Trophoblast cell (in vitro differentiated cells and primary cell): ENCODE measurements around the gene GPT2.
A peak's percentile ranks its signal among the peaks of the same experiment; 100 is the strongest.

Experiments used
- DNase-seq, 2 donors: peaks; one replicate each; pipeline ENCODE4 v3.0.0-alpha.2; 2016
- H2AFZ ChIP-seq: 2 replicates; pipeline ENCODE4 v1.6.1; 2013; ENCODE audit warnings: low read length, moderate library complexity, mild to moderate bottlenecking; ENCODE audit not compliant: insufficient read depth, poor library complexity
- H2AK5ac ChIP-seq: 2 replicates; pipeline ENCODE4 v1.6.1; 2013; ENCODE audit warnings: mild to moderate bottlenecking, low read length
- H2BK120ac ChIP-seq: 2 replicates; pipeline ENCODE4 v1.6.1; 2013; ENCODE audit warnings: low read length, mild to moderate bottlenecking, moderate library complexity; ENCODE audit not compliant: insufficient read depth, poor library complexity
- H2BK12ac ChIP-seq: 2 replicates; pipeline ENCODE4 v1.6.1; 2013; ENCODE audit warnings: mild to moderate bottlenecking, low read length, moderate library complexity
- H2BK5ac ChIP-seq: 2 replicates; pipeline ENCODE4 v1.6.1; 2013; ENCODE audit warnings: low read length, low read depth, moderate library complexity, mild to moderate bottlenecking; ENCODE audit not compliant: poor library complexity
- H3K14ac ChIP-seq: 2 replicates; pipeline ENCODE4 v1.6.1; 2013; ENCODE audit warnings: mild to moderate bottlenecking, low read length
- H3K18ac ChIP-seq: 2 replicates; pipeline ENCODE4 v1.6.1; 2013; ENCODE audit warnings: mild to moderate bottlenecking, low read length
- H3K23ac ChIP-seq: 2 replicates; pipeline ENCODE4 v1.6.1; 2013; ENCODE audit warnings: low read length
- H3K27ac ChIP-seq: 2 replicates; pipeline ENCODE4 v1.5.1; 2013; ENCODE audit warnings: low read depth, mild to moderate bottlenecking, inconsistent platforms, low read length, moderate library complexity
- H3K27me3 ChIP-seq: 2 replicates; pipeline ENCODE4 v1.6.1; 2013; ENCODE audit warnings: inconsistent platforms, mild to moderate bottlenecking, low read length, moderate library complexity; ENCODE audit not compliant: insufficient read depth
- H3K36me3 ChIP-seq, 2 experiments: 1 replicate in 1 of 2; 2 replicates in 1 of 2; pipeline ENCODE4 v1.6.1; 2013; ENCODE audit warnings: low read length in 2 of 2, mild to moderate bottlenecking in 2 of 2, moderate library complexity in 1 of 2; ENCODE audit not compliant: insufficient read depth in 2 of 2, control insufficient read depth in 1 of 2
- H3K4ac ChIP-seq: 2 replicates; pipeline ENCODE4 v1.6.1; 2013; ENCODE audit warnings: low read depth, mild to moderate bottlenecking, low read length, moderate library complexity
- H3K4me1 ChIP-seq, 2 experiments: 1 replicate in 1 of 2; 2 replicates in 1 of 2; pipeline ENCODE4 v1.6.1; 2013; ENCODE audit warnings: low read length in 2 of 2, mild to moderate bottlenecking in 2 of 2, moderate library complexity in 1 of 2; ENCODE audit not compliant: insufficient read depth in 2 of 2, control insufficient read depth in 1 of 2
- H3K4me2 ChIP-seq: 2 replicates; pipeline ENCODE4 v1.6.1; 2013; ENCODE audit warnings: inconsistent platforms, mild to moderate bottlenecking, low read length, moderate library complexity
- H3K4me3 ChIP-seq: 2 replicates; pipeline ENCODE4 v1.5.1; 2013; ENCODE audit warnings: mild to moderate bottlenecking, low read depth, low read length, inconsistent platforms
- H3K79me1 ChIP-seq: one replicate; pipeline ENCODE4 v1.6.1; 2013; ENCODE audit warnings: low read length
- H3K79me2 ChIP-seq: 2 replicates; pipeline ENCODE4 v1.6.1; 2013; ENCODE audit warnings: low read length, mild to moderate bottlenecking; ENCODE audit not compliant: control insufficient read depth, insufficient read depth, poor library complexity
- H3K9ac ChIP-seq: 2 replicates; pipeline ENCODE4 v1.6.1; 2013; ENCODE audit warnings: mild to moderate bottlenecking, low read length
- H3K9me3 ChIP-seq: 2 replicates; pipeline ENCODE4 v1.6.1; 2013; ENCODE audit warnings: low read depth, mild to moderate bottlenecking, control low read depth, inconsistent platforms, low read length; ENCODE audit not compliant: insufficient read depth
- H4K12ac ChIP-seq: 2 replicates; pipeline ENCODE4 v1.6.1; 2013; ENCODE audit warnings: low read depth, mild to moderate bottlenecking, low read length, moderate library complexity
- H4K8ac ChIP-seq: 2 replicates; pipeline ENCODE4 v1.6.1; 2013; ENCODE audit warnings: low read depth, mild to moderate bottlenecking, low read length, moderate library complexity
- H4K91ac ChIP-seq: one replicate; pipeline ENCODE4 v1.6.1; 2013; ENCODE audit warnings: low read depth, mild to moderate bottlenecking, low read length, moderate library complexity
- WGBS: extraction: QIAGEN DNeasy Blood & Tissue Kit; methylation state at CpG from one replicate; pipeline ENCODE4 v1.1.7; 2013; ENCODE audit warnings: missing lambda C conversion rate; ENCODE audit not compliant: insufficient read length, insufficient coverage; ENCODE audit errors: extremely low coverage; 5-methylcytosine and 5-hydroxymethylcytosine counted together

Gene GPT2

DNA sequence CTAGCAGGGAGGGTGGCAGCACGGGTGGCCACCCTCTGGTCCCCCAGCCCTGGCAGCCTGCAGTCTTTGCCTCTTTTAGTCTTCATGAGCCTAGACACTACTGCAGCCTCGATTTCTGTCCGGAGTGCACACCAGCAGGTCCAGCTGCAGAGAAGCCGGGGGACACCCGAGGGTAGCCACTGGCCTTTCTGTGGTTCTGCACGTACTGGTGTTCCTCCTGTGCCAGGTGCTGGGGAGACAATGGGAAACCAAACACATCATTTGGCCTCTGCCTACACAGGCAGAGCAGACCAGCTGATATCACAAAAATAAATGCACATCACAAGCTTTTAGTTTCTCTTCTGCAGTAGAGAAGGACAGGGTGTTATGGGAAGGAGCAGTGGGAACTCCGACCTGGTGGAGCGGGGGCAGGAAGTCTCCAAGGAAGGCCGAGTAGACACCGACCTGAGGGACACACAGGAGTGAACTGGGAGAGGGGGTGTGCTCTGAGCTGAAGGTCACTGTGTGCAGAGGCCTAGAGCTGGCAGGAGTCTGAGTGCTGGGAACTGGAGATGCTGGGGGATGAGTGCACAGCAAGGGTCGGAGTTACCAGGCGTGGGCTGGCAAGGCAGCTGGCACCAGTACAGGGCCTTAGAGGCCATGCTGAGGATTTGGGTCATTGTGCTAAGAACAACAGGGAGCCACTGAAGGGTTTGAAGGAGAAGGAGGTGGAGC, 23.1 kb downstream of the GPT2 start:
- Histone ChIP-seq H3K4me1 (peaks cover 3 to 6% of the 10 kb centered on the region in 2 experiments), H3K14ac (no peak overlapping the region), H3K23ac (no peak overlapping the region), H3K27ac (no peak overlapping the region), H4K91ac (no peak overlapping the region), H3K4ac (no peak overlapping the region), H3K27me3 (no peaks in the 10 kb centered on the region), H2BK5ac (no peak overlapping the region), H2BK120ac (no peak overlapping the region), H2BK12ac (no peak overlapping the region), H3K18ac (no peak overlapping the region), H3K9ac (no peak overlapping the region), H4K12ac (no peak overlapping the region), H2AK5ac (no peak overlapping the region), H3K4me2 (no peak overlapping the region), H4K8ac (no peak overlapping the region), H3K4me3 (no peak overlapping the region), H3K9me3 (peaks cover 2% of the 10 kb centered on the region), H3K79me1 (peaks cover 6% of the 10 kb centered on the region), H2AFZ (no peak overlapping the region), H3K79me2 (no peaks in the 10 kb centered on the region), H3K36me3 (peaks cover 37 to 43% of the 10 kb centered on the region in 2 experiments)
- no CpG with 5 or more reads among the region's 12 CpGs for WGBS
- no peak for DNase-seq

DNA sequence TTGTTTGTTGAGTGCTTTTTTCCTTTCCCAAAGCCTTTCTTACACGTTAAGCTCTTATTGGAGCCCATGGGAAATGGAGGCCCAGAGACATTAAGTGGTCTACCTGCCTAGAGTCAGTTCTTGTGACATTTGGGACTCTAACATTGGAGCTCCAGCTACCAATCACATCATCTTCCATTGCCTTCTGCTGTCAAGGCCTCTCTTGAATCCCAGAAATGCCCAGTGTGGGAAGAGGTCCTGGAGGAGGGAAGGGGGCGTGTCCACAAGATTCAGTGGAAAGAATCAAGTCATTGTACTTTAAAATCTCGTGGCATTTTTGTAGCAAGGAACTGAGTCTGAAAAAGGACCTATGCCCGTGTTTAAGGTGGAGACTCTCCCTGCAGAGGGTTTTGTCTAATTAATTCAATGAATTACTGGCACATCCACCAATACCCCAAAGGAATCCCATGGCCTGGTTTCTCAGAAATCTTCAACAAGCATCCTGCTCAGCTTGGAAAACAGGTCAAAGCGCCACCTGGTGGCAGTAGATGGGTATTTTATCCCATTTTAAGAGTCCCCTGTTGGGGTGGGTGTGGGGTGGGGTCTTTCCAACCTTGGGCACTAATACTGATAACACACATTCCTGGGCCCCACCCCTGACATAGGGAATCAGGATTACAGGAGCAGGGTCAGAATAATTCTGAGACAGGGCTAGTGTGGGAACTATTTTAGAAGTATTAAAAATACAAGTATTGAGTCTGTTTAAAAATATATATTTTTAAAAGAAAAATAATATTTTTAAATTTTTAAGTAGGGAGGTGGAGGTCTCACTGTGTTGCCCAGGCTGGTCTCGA, 24.6 kb downstream of the GPT2 start:
- Histone ChIP-seq H4K12ac (no peak overlapping the region), H3K27ac (no peak overlapping the region), H2BK120ac (no peak overlapping the region), H3K4ac (no peak overlapping the region), H3K36me3 (peaks cover 45 to 48% of the 10 kb centered on the region in 2 experiments), H2BK12ac (no peak overlapping the region), H3K4me3 (no peak overlapping the region), H4K91ac (no peak overlapping the region), H3K9ac (no peak overlapping the region), H3K14ac (no peak overlapping the region), H3K27me3 (no peaks in the 10 kb centered on the region), H3K23ac (no peak overlapping the region), H3K9me3 (peaks cover 1% of the 10 kb centered on the region), H2AK5ac (no peak overlapping the region), H3K4me2 (no peak overlapping the region), H3K79me2 (no peaks in the 10 kb centered on the region), H2AFZ (no peak overlapping the region), H4K8ac (no peak overlapping the region), H3K18ac (no peak overlapping the region), H3K79me1 (peaks cover 6% of the 10 kb centered on the region), H3K4me1 (peaks cover 3 to 6% of the 10 kb centered on the region in 2 experiments), H2BK5ac (no peak overlapping the region)
- peak; percentile 54 to 84 for DNase-seq
- no CpG with 5 or more reads among the region's 6 CpGs for WGBS

DNA sequence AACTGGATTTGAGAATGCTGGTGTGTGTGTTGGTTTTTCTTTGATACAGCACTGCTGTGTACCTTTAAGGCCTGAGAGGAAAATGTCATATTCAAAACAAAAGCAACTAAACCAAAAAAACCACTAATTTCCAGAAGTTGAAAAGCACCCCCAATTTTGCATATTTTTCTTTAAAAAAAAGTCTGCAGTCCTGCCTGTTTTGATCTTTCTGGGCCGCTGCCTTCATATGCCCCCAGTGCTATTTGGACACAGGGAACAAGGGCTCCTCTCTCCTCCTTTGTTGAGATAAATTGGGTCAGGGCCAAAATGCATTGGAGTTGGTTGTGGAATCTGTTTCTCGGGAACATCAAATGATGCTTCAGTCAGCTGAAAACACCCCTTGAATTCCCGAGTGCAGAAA, 26.9 kb downstream of the GPT2 start:
- WGBS: no CpG with 5 or more reads among the region's 3 CpGs
- DNase-seq: no peak

DNA sequence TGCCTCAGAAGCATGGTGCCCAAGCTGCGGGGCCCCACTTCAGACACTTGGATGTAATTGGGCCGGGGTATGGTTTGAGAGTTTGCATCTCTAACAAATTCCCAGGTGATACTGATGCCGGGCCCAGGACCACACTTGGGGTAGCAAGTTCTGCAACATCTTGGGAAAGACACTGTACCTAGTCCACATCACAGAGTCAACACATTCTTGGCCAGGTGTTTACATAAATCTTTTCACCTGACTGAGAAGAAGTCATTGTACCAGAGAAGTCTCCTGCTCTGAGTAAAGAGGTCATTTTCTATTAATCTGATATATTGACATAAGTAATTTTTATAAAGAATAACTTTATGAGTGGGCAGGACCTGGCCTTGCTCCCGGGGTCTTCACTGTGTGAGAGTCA, 27.5 kb downstream of the GPT2 start:
- H3K9me3 ChIP-seq: peaks cover 9% of the 10 kb centered on the region
- no peak overlapping the region for H3K18ac ChIP-seq
- peaks cover 56 to 64% of the 10 kb centered on the region in 2 experiments for H3K36me3 ChIP-seq
- H4K8ac ChIP-seq: no peak overlapping the region
- no peak overlapping the region for H3K4ac ChIP-seq
- whole genome bisulfite sequencing: no CpG with 5 or more reads among the region's 4 CpGs
- H2BK5ac ChIP-seq: no peak overlapping the region
- no peak overlapping the region for H3K4me2 ChIP-seq
- no peak overlapping the region for H4K12ac ChIP-seq
- H2AK5ac ChIP-seq: no peak overlapping the region
- no peak overlapping the region for H3K14ac ChIP-seq
- no peaks in the 10 kb centered on the region for H3K79me2 ChIP-seq
- no peak overlapping the region for H2BK120ac ChIP-seq
- no peaks in the 10 kb centered on the region for H3K27me3 ChIP-seq
- H3K23ac ChIP-seq: no peak overlapping the region
- no peak overlapping the region for H3K27ac ChIP-seq
- H3K4me3 ChIP-seq: no peak overlapping the region
- H2BK12ac ChIP-seq: no peak overlapping the region
- no peak overlapping the region for H3K9ac ChIP-seq
- no peak overlapping the region for H2AFZ ChIP-seq
- H4K91ac ChIP-seq: no peak overlapping the region
- DNase-seq: no peak
- H3K79me1 ChIP-seq: peaks cover 6% of the 10 kb centered on the region
- H3K4me1 ChIP-seq: peaks cover 3 to 6% of the 10 kb centered on the region in 2 experiments

More for the DNA sequence above, 26.9 kb downstream of the GPT2 start:
- no peak overlapping the region for H3K4me2 ChIP-seq
- no peak overlapping the region for H2BK120ac ChIP-seq
- H3K23ac ChIP-seq: no peak overlapping the region
- no peak overlapping the region for H4K12ac ChIP-seq
- no peak overlapping the region for H2AFZ ChIP-seq
- no peak overlapping the region for H3K4me3 ChIP-seq
- no peaks in the 10 kb centered on the region for H3K27me3 ChIP-seq
- no peak overlapping the region for H4K91ac ChIP-seq
- peaks cover 9% of the 10 kb centered on the region for H3K9me3 ChIP-seq
- no peak overlapping the region for H2BK5ac ChIP-seq
- no peak overlapping the region for H3K14ac ChIP-seq
- no peak overlapping the region for H2BK12ac ChIP-seq
- H3K36me3 ChIP-seq: peaks cover 58 to 64% of the 10 kb centered on the region in 2 experiments
- no peak overlapping the region for H3K9ac ChIP-seq
- peaks cover 6% of the 10 kb centered on the region for H3K79me1 ChIP-seq
- no peak overlapping the region for H3K4ac ChIP-seq
- H3K18ac ChIP-seq: no peak overlapping the region
- no peak overlapping the region for H3K27ac ChIP-seq
- peaks cover 3 to 6% of the 10 kb centered on the region in 2 experiments for H3K4me1 ChIP-seq
- no peak overlapping the region for H2AK5ac ChIP-seq
- no peak overlapping the region for H4K8ac ChIP-seq
- H3K79me2 ChIP-seq: no peaks in the 10 kb centered on the region
